Gastroesophageal sphincter (tissue), 3 donors: Measurements from ENCODE around the gene TRUB2.

Source experiments
- POLR2A ChIP-seq, 2 donors: fragments of 450-650 bp; IDR thresholded peaks; one replicate each; pipeline ENCODE4 v1.6.1; 2017; ENCODE audit warnings: antibody characterized with exemption in 2 of 2, mild to moderate bottlenecking in 2 of 2, moderate library complexity in 1 of 2
- TF ChIP-seq, protein P1 (sequence below), 4 experiments: fragments of 200-600 bp in 2 of 4; fragments of 450-650 bp in 2 of 4; sonication (generic) in 1 of 4; IDR thresholded peaks; one replicate each; pipeline ENCODE4 v1.5.1; 2017 to 2019; ENCODE audit warnings: antibody characterized with exemption in 4 of 4, mild to moderate bottlenecking in 2 of 4, moderate library complexity in 2 of 4

DNA sequence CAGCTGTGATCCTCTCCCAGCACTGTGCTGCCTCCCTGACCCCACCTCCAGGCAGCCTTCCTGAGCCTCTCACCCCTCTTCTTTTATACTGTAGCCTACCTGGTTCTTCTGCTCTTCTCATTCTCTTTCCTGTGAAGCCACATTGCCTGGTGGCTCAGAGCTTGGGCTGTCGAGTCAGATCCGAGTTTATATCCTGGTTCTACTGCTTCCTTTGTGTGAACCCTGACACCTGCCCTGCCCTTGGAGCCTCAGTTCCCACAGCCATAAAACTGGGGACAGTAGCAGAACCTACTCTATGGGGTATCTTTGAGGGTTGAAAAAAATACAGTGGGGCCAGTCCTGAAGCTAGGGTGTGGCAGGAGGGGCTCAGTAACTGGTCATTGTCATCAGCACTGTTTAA, 26.9 kb upstream of the TRUB2 start:
- TF ChIP-seq POLR2A (IDR thresholded peaks at IDR 0.05) = no peak
- TF ChIP-seq, protein P1, sequence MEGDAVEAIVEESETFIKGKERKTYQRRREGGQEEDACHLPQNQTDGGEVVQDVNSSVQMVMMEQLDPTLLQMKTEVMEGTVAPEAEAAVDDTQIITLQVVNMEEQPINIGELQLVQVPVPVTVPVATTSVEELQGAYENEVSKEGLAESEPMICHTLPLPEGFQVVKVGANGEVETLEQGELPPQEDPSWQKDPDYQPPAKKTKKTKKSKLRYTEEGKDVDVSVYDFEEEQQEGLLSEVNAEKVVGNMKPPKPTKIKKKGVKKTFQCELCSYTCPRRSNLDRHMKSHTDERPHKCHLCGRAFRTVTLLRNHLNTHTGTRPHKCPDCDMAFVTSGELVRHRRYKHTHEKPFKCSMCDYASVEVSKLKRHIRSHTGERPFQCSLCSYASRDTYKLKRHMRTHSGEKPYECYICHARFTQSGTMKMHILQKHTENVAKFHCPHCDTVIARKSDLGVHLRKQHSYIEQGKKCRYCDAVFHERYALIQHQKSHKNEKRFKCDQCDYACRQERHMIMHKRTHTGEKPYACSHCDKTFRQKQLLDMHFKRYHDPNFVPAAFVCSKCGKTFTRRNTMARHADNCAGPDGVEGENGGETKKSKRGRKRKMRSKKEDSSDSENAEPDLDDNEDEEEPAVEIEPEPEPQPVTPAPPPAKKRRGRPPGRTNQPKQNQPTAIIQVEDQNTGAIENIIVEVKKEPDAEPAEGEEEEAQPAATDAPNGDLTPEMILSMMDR (IDR thresholded peaks at IDR 0.05) = no peak
